HepG2 (cell line): ENCODE data around the gene OR52E2. TPM values are rescaled to one million over a fixed set of nuclear protein-coding genes. Genes with fewer than 3 reads are reported as not detected.

Source experiments
- ATAC-seq: fragments of 200-7000 bp; cut with Tn5 transposase; 3 replicates; pipeline ENCODE4 v1.9.1; 2020; ENCODE audit warnings: mild to moderate bottlenecking, moderate library complexity
- BruUV-seq: library from RNA; stranded (reverse); fragments of 400-500 nt; replicated peaks from 2 replicates; lab custom pipeline; 2021; lab: Mats Ljungman, UMichigan
- CTCF ChIA-PET: fragments of 300-600 bp; formaldehyde crosslinking; extraction: SDS; loops from one replicate; lab custom pipeline; 2021; ENCODE audit warnings: low total read pairs, inconsistent platforms, low intra/inter-chr PET ratio; lab: Yijun Ruan, JAX
- POLR2A ChIA-PET: fragments of 350-600 bp; sonication (Branson Sonifier 250); formaldehyde crosslinking; loops from one replicate; lab custom pipeline; 2020; ENCODE audit warnings: antibody characterized with exemption, inconsistent platforms; lab: Yijun Ruan, JAX
- DNase-seq: peaks from one replicate; pipeline ENCODE4 v3.0.0-alpha.2; 2015; ENCODE audit warnings: low spot score
- FAIRE-seq: peaks from 3 replicates; lab custom pipeline; 2011; peaks lifted over from hg19 to GRCh38; lab: Jason Lieb, UNC
- H2AFZ ChIP-seq: one replicate; pipeline ENCODE4 v1.6.1; 2011; ENCODE audit warnings: low read length, inconsistent platforms
- H3K27ac ChIP-seq: fragments of 300-600 bp; 3 replicates; pipeline ENCODE4 v1.8.0; 2011; ENCODE audit warnings: mixed run types, mild to moderate bottlenecking, mixed read lengths, low read length, inconsistent platforms; ENCODE audit not compliant: insufficient read depth; ENCODE audit errors: extremely low read length
- H3K27me3 ChIP-seq, 2 experiments: fragments of 200-600 bp in 1 of 2; 2 replicates in 1 of 2; 3 replicates in 1 of 2; pipeline versions ENCODE4 v1.6.0 to v1.8.0; 2011; ENCODE audit warnings: low read length in 2 of 2, mild to moderate bottlenecking in 2 of 2, moderate library complexity in 2 of 2, inconsistent platforms in 1 of 2; ENCODE audit not compliant: insufficient read depth in 2 of 2, control insufficient read depth in 1 of 2
- H3K36me3 ChIP-seq, 2 experiments: fragments of 200-600 bp in 1 of 2; replicated peaks in 1 of 2; 2 replicates in 1 of 2; 3 replicates in 1 of 2; pipeline versions ENCODE4 v1.5.1 to v1.8.0; 2011; ENCODE audit warnings: low read length in 2 of 2, inconsistent platforms in 1 of 2; ENCODE audit not compliant: insufficient read depth in 2 of 2, control insufficient read depth in 1 of 2
- H3K4me1 ChIP-seq: 2 replicates; pipeline ENCODE4 v1.5.1; 2012; ENCODE audit warnings: low read length, inconsistent platforms; ENCODE audit not compliant: insufficient read depth
- H3K4me2 ChIP-seq: 2 replicates; pipeline ENCODE4 v1.6.0; 2011; ENCODE audit warnings: low read depth, low read length, inconsistent platforms
- H3K4me3 ChIP-seq, 3 experiments: fragments of 200-600 bp in 1 of 3; sonication (generic), shearing (Covaris generic) in 1 of 3; replicated peaks in 1 of 3; 2 replicates each; pipeline ENCODE4 v1.5.1; 2011 to 2016; ENCODE audit warnings: low read length in 3 of 3, inconsistent platforms in 2 of 3, low read depth in 2 of 3, mild to moderate bottlenecking in 2 of 3, control low read depth in 1 of 3, mixed read lengths in 1 of 3; ENCODE audit not compliant: insufficient read depth in 1 of 3
- H3K79me2 ChIP-seq: one replicate; pipeline ENCODE4 v1.6.1; 2011; ENCODE audit warnings: low read length, inconsistent platforms; ENCODE audit not compliant: insufficient read depth
- H3K9ac ChIP-seq: 2 replicates; pipeline ENCODE4 v1.6.0; 2011; ENCODE audit warnings: mild to moderate bottlenecking, low read depth, low read length, inconsistent platforms; ENCODE audit not compliant: insufficient read depth
- H3K9me3 ChIP-seq: 2 replicates; pipeline ENCODE4 v1.5.1; 2012; ENCODE audit warnings: mild to moderate bottlenecking, low read length
- H4K20me1 ChIP-seq: 2 replicates; pipeline ENCODE4 v1.6.0; 2011; ENCODE audit warnings: inconsistent platforms, mild to moderate bottlenecking, low read length, moderate library complexity; ENCODE audit not compliant: insufficient read depth
- ARID3A ChIP-seq: IDR thresholded peaks from 2 replicates; pipeline ENCODE4 v1.6.1; 2012; ENCODE audit warnings: low read depth, low read length, improper control_type of control experiment
- ATF1 ChIP-seq: IDR thresholded peaks from 2 replicates; pipeline ENCODE4 v1.6.1; 2016; ENCODE audit warnings: mild to moderate bottlenecking, control low read depth
- ATF6 ChIP-seq: sonication (generic); formaldehyde crosslinking; conservative IDR thresholded peaks from 2 replicates; pipeline ENCODE4 v1.4.0; 2020; ENCODE audit warnings: missing genetic modification reagents
- HDAC1 ChIP-seq: sonication (generic); formaldehyde crosslinking; IDR thresholded peaks from 2 replicates; pipeline ENCODE4 v1.5.1; 2020; ENCODE audit warnings: mild to moderate bottlenecking, missing genetic modification reagents
- KDM6A ChIP-seq: IDR thresholded peaks from 2 replicates; pipeline ENCODE4 v1.6.1; 2016; ENCODE audit warnings: low read depth
- NFATC3 ChIP-seq: sonication (generic); formaldehyde crosslinking; IDR thresholded peaks from 2 replicates; pipeline ENCODE4 v1.5.1; 2020; ENCODE audit warnings: mild to moderate bottlenecking, missing genetic modification reagents
- SMAD3 ChIP-seq: sonication (generic); formaldehyde crosslinking; IDR thresholded peaks from 2 replicates; pipeline ENCODE4 v1.4.0; 2020; ENCODE audit warnings: missing genetic modification reagents
- SP140L ChIP-seq: sonication (generic); formaldehyde crosslinking; IDR thresholded peaks from 2 replicates; pipeline ENCODE4 v1.4.0; 2020; ENCODE audit warnings: missing genetic modification reagents, borderline replicate concordance
- ZNF292 ChIP-seq: sonication (generic); formaldehyde crosslinking; IDR thresholded peaks from 2 replicates; pipeline ENCODE4 v1.8.1; 2022; ENCODE audit warnings: mild to moderate bottlenecking, low read depth, missing genetic modification reagents, borderline replicate concordance
- ZNF577 ChIP-seq: sonication (generic); formaldehyde crosslinking; IDR thresholded peaks from 2 replicates; pipeline ENCODE4 v1.4.0; 2020; ENCODE audit warnings: mild to moderate bottlenecking, low read depth, missing genetic modification reagents, borderline replicate concordance
- ZNF816 ChIP-seq: sonication (generic); formaldehyde crosslinking; IDR thresholded peaks from 2 replicates; pipeline ENCODE4 v1.8.0; 2022; ENCODE audit warnings: missing genetic modification reagents, mild to moderate bottlenecking, borderline replicate concordance
- ZNF879 ChIP-seq: sonication (generic); formaldehyde crosslinking; IDR thresholded peaks from 2 replicates; pipeline ENCODE4 v1.8.1; 2023; ENCODE audit warnings: missing genetic modification reagents
- WGBS: methylation state at CpG from one replicate; pipeline ENCODE4 v1.1.6; 2017; ENCODE audit warnings: low lambda C conversion rate; 5-methylcytosine and 5-hydroxymethylcytosine counted together
- in situ Hi-C: cut with HindIII; loops from 2 replicates; pipeline ENCODE4 v1.10.0; 2017; ENCODE audit warnings: low pct_unique_long_range_greater_than_20kb; ENCODE audit not compliant: extremely low pct_ligation_motif_present
- intact Hi-C: fragments of 100-400 bp; cut with micrococcal nuclease; formaldehyde crosslinking; loops from one replicate; pipeline ENCODE4 v1.10.0; 2022; ENCODE audit not compliant: unreplicated experiment
- polyA plus RNA-seq, 8 experiments: library from polyadenylated mRNA; depleted of rRNA in 3 of 8; stranded (reverse) in 7 of 8; unstranded in 1 of 8; fragments of >200 nt; fragmentation: Illumina TruSeq in 4 of 8; extraction: Trizol in 4 of 8; gene quantifications; 2 replicates each; pipeline versions ENCODE4 v1.2.1 to v1.2.3, GENCODE V29; 2011 to 2016; ENCODE audit warnings: low read depth in 4 of 8, missing spikeins in 1 of 8, mixed read lengths in 1 of 8; ENCODE audit not compliant: insufficient read depth in 1 of 8
- total RNA-seq, 5 experiments: library from RNA; depleted of rRNA; stranded (reverse); fragments of >200 nt; fragmentation: Illumina TruSeq; extraction: Trizol; gene quantifications; 2 replicates each; pipeline ENCODE4 v1.2.3, GENCODE V29; 2016; ENCODE audit warnings: low read depth in 1 of 5

OR52E2 gene
- total and polyA plus RNA-seq, 2 of the 13 experiments (the other 11 are each of a cell fraction or from before 2014, with no cell fraction given): not detected

- Histone ChIP-seq H3K36me3 (no peaks in the 10 kb centered on the region), H3K4me1 (no peaks in the 10 kb centered on the region), H4K20me1 (no peaks in the 10 kb centered on the region), H3K9ac (no peak overlapping the region), H3K4me2 (no peak overlapping the region), H3K9me3 (peaks cover 35% of the 10 kb centered on the region)
- no TSS peak for BruUV-seq
- WGBS: no CpG with 5 or more reads among the region's 2 CpGs
- DNase-seq: no peak
- ATAC-seq: no peak
- POLR2A ChIA-PET: no interaction called here
- TF ChIP-seq SMAD3 (CRISPR knock-in tag) (no peak), SP140L (CRISPR knock-in tag) (no peak), ZNF816 (no peak), ZNF879 (CRISPR knock-in tag) (no peak), ZNF292 (no peak), ZNF577 (CRISPR knock-in tag) (no peak), KDM6A (CRISPR knock-in tag) (no peak), ATF1 (CRISPR knock-in tag) (no peak), NFATC3 (no peak), HDAC1 (no peak), ATF6 (no peak), ARID3A (no peak)
- TF ChIP-seq, all 625 proteins: peak for 0
- FAIRE-seq: no peak
- Histone ChIP-seq H2AFZ (no peak overlapping the region), H3K27me3 (no peaks in the 10 kb centered on the region), H3K4me3 (no peak overlapping the region), H3K27ac (no peak overlapping the region), H3K79me2 (no peaks in the 10 kb centered on the region)
- in situ Hi-C loops (no loop called here), intact Hi-C loops (no loop called here)
- CTCF ChIA-PET: no interaction called here
Observed at GRCh38 chr11:5021996-5022395, 37.4 kb downstream of the OR52E2 start.
